ENCODE measurements around the gene CD37.
"Not testable (repeated sequence)": the region's sequence is repeated elsewhere in the genome, so short reads cannot be mapped to it uniquely, and the experiment has no call there.

The CD37 gene

DNA sequence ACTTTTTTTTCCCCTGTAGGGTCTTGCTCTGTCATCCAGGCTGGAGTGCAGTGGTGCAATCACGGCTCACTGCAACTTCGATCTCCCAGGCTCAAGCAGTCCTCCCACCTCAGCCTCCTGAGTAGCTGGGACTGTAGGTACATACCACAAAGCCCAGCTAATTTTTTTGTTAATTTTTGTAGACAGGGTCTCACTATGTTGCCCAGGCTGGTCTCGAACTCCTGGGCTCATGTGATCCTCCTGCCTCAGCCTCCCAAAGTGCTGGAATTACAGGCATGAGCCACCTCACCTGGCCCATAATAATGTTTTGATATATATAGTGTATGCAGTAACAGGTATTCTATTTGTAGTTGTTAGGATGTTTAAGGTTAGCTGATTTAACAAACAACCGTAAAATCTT lies 4.0 kb upstream of the CD37 start:
- DNase-seq = not testable (repeated sequence)

DNA sequence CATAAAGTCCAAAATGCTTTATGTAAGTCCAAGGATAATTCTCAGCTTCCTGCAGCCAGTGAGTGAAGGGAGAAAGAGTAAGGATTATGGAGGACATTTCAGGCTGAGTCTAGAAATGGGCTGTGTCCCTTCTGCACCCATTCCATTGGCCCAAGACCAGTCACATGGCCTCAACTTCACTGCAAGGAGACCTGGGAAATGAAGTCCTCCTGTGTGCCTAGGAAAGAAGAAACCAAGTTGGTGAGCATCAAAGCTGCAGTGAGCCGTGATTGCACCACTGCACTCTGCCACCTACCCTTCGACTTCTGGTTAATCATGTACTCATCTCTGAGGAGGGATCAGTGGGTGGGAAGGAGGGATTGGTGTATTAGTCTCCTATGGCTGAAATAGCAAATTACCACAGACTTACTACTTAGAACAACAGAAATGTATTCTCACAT lies 3.6 kb upstream of the CD37 start:
- no peak for DNase-seq

GRCh38 chr19:49332691-49333417 lies 2.4 kb upstream of the CD37 start:
- DNase-seq = not testable (repeated sequence)

DNA sequence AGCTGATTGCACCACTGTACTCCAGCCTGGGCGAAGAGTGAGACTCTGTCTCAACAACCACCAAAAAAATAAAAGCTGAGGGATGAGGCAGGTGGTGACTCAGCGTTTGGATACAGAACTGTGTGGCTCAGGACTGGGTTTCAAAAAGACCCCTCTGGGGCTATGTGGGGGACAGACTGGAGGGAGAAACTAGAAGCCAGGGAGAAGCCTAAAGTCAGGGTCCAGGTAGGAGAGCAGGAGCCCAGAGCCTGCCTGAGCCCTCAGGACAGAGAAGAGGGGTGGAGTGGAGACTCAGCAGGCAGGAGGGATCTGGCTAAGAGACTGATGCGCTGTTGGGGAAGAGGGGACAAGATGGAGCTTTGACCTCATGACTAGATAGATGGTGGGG lies 1.8 kb upstream of the CD37 start:
- no peak for DNase-seq

DNA sequence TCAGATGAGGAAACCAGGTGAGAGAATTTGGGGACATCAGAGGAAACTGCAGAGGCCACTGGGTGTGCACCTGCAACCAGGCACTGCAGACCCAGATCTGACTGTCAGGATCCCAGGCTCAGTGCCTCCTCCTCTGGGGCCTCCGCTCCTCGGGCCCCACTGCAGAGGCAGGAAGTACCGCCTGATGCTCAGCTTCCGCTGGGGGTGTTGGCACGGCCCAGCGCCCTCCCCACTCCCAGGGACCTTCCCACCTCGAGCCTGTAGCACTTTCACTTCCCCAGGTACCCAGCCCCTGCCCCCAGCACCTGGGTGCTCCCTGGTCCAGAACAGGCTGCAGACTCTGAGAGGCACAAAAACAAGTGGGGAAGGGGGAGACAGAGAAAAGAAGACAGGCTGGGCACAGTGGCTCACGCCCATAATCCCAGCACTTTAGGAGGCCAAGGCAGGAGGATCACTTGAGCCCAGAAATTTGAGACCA lies 1.4 kb upstream of the CD37 start:
- DNase-seq = no peak

- no peak for DNase-seq
Measured at GRCh38 chr19:49335784-49336481, 727 bp downstream of the CD37 start.

GRCh38 chr19:49336482-49337266 lies 1.5 kb downstream of the CD37 start:
- no peak for DNase-seq

DNA sequence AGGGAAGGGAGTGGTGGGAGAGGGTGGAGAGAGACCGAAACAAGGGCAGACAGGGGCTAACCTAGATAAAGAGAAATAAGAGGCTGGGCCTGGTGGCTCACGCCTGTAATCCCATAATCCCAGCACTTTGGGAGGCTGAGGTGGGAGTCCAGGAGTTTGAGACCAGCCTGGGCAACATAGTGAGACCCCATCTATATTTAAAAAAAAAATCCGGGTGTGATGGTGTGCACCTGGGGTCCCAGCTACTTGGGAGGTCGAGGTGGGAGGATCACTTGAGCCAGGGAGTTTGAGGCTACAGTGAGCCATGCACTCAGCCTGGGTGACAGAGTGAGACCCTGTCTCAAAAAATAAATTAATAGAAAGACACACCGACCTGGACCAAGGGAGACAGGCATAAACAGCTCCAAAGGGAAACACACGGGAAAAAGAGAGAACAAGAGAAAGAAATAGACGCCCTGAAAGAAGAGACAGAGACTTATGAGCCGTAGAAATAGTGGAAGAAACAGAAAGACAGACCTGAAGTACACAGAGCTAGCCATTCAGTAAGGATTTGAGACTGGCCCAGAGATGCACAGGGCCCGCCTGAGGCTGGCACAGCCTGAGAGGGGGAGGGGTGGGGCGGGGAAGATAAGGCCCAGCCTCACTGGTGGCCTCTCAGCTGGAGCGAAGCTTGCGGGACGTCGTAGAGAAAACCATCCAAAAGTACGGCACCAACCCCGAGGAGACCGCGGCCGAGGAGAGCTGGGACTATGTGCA lies 2.2 kb downstream of the CD37 start:
- DNase-seq = no peak

GRCh38 chr19:49338023-49338677 lies 2.9 kb downstream of the CD37 start:
- DNase-seq = no peak

- DNase-seq = peak; percentile 78
Measured at GRCh38 chr19:49338691-49339300, 3.6 kb downstream of the CD37 start.

- DNase-seq = peak; percentile 70 to 78
Measured at GRCh38 chr19:49339301-49340068, 4.3 kb downstream of the CD37 start.

DNA sequence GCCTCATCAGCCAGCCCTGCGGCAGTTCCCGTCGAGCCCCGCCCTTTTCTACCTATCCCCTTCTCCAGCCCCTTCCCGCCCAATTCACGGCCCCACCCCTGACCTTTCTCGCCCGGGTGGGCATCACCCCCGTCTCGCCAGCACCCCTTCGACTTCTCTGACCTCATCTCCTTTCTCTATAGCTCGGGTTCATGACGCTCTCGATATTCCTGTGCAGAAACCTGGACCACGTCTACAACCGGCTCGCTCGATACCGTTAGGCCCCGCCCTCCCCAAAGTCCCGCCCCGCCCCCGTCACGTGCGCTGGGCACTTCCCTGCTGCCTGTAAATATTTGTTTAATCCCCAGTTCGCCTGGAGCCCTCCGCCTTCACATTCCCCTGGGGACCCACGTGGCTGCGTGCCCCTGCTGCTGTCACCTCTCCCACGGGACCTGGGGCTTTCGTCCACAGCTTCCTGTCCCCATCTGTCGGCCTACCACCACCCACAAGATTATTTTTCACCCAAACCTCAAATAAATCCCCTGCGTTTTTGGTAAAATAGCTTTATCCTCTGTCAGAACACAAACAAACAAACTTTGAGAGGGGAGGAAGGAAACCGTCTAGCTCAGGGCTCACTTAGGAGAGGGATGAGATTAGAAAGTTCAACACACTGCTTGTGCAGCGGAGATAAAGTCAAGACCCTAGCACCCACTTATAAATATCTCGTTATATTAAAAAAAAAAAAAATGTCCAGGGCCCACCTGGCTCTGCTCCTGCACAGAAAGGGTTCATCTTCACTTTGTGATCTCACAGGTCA lies 5.1 kb downstream of the CD37 start:
- peak in 1 of 2 experiments; percentile 28 for DNase-seq

DNA sequence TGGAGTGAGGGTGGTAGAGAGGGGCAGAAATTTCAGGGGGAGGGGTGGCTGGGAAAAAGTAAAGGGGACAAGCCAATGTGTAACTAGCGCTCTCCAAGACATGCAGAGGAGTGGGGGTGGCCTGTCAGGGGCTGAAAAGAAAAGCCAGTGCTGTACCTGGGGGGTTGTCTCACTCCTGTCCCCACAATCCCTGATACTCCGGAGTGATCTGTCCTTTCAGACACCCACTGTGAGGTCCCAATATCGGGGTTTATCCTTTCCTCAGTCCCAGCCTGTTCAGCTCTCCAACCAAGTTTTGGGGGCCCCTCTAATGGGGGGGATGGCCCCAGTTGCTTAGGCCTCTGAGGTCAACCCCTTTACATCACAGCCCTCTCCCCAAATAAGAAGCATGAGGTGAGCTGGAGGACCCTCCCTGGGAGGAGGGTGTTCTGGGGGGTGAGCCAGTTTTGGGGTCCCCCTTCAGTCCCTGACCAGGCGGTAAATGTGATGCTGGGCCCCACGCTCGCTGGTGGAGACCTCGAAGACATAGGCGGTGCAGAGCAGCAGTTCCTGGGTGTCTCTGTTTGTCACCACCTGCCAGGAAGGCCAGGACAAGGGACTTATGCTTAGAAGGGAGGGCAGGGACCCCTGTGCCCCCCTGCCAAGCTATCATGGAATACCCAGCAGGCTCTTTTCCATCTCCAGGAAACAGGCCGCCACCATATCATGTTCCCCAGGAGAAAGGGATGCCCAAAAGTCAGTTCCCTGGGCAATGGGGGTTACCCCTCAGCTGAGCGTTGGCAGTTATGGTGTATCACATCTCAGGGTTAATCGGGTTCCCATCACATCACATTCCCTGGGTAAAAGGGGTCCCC lies 5.9 kb downstream of the CD37 start:
- DNase-seq = no peak

DNA sequence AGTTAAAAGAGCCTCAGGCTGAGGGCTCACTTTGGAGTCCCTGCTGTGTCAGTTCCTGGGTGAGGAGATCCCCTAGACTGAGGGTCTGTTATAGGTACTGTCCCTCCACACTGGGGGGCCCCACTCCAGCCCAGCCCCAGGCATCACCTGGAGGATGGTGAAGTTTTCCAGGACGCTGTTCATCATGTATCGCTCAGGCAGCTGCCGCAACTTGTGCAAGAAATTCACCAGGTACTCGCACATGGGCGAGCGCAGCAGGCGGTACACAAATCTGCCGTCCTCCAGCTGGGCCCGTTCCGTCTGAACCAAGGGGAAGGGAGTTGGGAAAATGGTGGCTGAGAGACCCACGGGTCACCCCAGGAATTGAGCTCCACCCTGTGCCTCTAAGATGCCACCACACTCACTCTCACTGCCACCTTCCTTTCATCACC lies 7.1 kb downstream of the CD37 start:
- DNase-seq = no peak

- no peak for DNase-seq
Measured at GRCh38 chr19:49343123-49343522, 7.9 kb downstream of the CD37 start.

GRCh38 chr19:49344505-49345423 lies 9.6 kb downstream of the CD37 start:
- DNase-seq = no peak

DNA sequence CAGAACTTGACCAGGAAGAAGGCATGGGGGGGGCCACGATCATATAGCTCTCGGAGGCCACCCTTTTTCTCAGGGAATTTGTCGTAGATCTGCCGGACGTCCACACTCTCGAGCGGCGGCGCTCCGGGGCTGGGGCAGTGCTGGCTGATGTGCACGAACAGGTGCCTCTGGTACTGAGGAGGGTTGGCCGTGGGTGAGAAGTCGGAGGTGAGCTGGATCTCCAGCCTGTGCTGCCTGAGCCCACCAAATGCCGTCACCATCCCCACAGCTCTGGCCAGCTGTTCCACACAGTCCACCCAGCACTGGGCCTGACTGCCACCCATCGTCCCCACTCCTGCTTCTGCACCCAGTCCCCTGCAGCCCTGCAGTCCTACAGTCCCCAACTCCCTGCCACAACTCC lies 12.0 kb downstream of the CD37 start:
- no peak for DNase-seq

DNA sequence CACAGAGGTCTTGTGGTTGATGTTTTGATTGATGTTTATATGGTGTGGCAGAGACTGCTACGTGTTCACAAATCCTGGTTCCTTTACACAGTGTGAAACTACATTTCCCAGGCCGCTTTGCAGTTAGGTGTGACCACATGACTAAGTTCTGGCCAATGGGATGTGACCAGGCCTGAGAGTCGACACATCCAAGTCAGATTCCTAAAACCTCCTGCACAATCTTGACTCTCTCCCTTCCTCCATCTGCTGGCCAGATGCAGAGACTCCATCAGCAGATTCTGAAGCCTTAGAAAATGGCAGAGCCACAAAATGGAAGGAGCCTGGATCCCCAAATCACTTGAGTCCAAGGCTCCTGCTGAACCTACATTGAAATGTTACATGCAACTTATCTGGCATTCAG lies 12.6 kb downstream of the CD37 start:
- no peak for DNase-seq
